ENCODE measurements around the gene SAA4. TPM values are rescaled to one million over a fixed set of nuclear protein-coding genes. Genes with fewer than 3 reads are reported as not detected.

The SAA4 gene
- polyA plus RNA-seq, 1 donor (not counting 4 experiments of a cell fraction or from before 2014, with no cell fraction given), result not detected

GRCh38 chr11:18239655-18240054 lies 3.1 kb upstream of the SAA4 start:
- no peak for FAIRE-seq
- H3K36me3 ChIP-seq (ENCODE audit: control insufficient read depth in 2 of 2, extremely low read depth in 1 of 2, insufficient read depth in 2 of 2, low read length in 2 of 2), result no peaks in the 10 kb centered on the region
- H3K79me2 ChIP-seq (ENCODE audit: control insufficient read depth, insufficient read depth, low read length), result no peaks in the 10 kb centered on the region
- TF ChIP-seq CTCF (optimal IDR thresholded peaks at IDR 0.05 in 1 of 3, IDR thresholded peaks at IDR 0.05 in 1 of 3, conservative IDR thresholded peaks at IDR 0.05 in 1 of 3; ENCODE audit: extremely low read depth in 1 of 3, insufficient read depth in 2 of 3, low read length in 3 of 3), result no peak
- TF ChIP-seq EZH2 (IDR thresholded peaks at IDR 0.05; ENCODE audit: low read length), result no peak
- no peaks in the 10 kb centered on the region for H3K9me1 ChIP-seq (ENCODE audit: control insufficient read depth, extremely low read depth, insufficient read depth, low read length)
- H4K20me1 ChIP-seq (ENCODE audit: control insufficient read depth, extremely low read depth, insufficient read depth, low read length), result no peaks in the 10 kb centered on the region
- H3K4me1 ChIP-seq (ENCODE audit: control insufficient read depth, extremely low read depth, insufficient read depth, low read length), result no peaks in the 10 kb centered on the region
- H3K27me3 ChIP-seq (ENCODE audit: control insufficient read depth, extremely low read depth, insufficient read depth, low read length), result peaks cover 5% of the 10 kb centered on the region
- H3K4me3 ChIP-seq (ENCODE audit: control insufficient read depth in 2 of 3, extremely low read depth in 1 of 3, insufficient read depth in 2 of 3, low read depth in 1 of 3, low read length in 3 of 3), result no peak overlapping the region
- H3K4me2 ChIP-seq (ENCODE audit: control insufficient read depth, extremely low read depth, insufficient read depth, low read depth, low read length), result no peak overlapping the region
- H3K27ac ChIP-seq (ENCODE audit: control insufficient read depth, insufficient read depth, low read length), result no peak overlapping the region
- dilution Hi-C loops (cut with MboI; ENCODE audit: extremely low pct_ligation_motif_present, low sequenced_read_pairs), result no loop called here
- no peak for DNase-seq (ENCODE audit: low read depth, low spot score)
- H3K9me3 ChIP-seq (ENCODE audit: control insufficient read depth, low read depth, low read length), result no peaks in the 10 kb centered on the region
- H2AFZ ChIP-seq (ENCODE audit: control insufficient read depth, low read length), result no peak overlapping the region
- no peak overlapping the region for H3K9ac ChIP-seq (ENCODE audit: control insufficient read depth, extremely low read depth, insufficient read depth, low read length)

GRCh38 chr11:18235394-18236334 lies 938 bp downstream of the SAA4 start:
- no peak overlapping the region for H3K9ac ChIP-seq (ENCODE audit: control insufficient read depth, extremely low read depth, insufficient read depth, low read length)
- TF ChIP-seq EZH2 (IDR thresholded peaks at IDR 0.05; ENCODE audit: low read length), result no peak
- TF ChIP-seq CTCF (optimal IDR thresholded peaks at IDR 0.05 in 1 of 3, IDR thresholded peaks at IDR 0.05 in 1 of 3, conservative IDR thresholded peaks at IDR 0.05 in 1 of 3; ENCODE audit: extremely low read depth in 1 of 3, insufficient read depth in 2 of 3, low read length in 3 of 3), result no peak
- H4K20me1 ChIP-seq (ENCODE audit: control insufficient read depth, extremely low read depth, insufficient read depth, low read length), result no peaks in the 10 kb centered on the region
- H3K4me2 ChIP-seq (ENCODE audit: control insufficient read depth, extremely low read depth, insufficient read depth, low read depth, low read length), result no peak overlapping the region
- dilution Hi-C loops (cut with MboI; ENCODE audit: extremely low pct_ligation_motif_present, low sequenced_read_pairs), result no loop called here
- peaks cover 5% of the 10 kb centered on the region for H3K27me3 ChIP-seq (ENCODE audit: control insufficient read depth, extremely low read depth, insufficient read depth, low read length)
- H3K4me3 ChIP-seq (ENCODE audit: control insufficient read depth in 2 of 3, extremely low read depth in 1 of 3, insufficient read depth in 2 of 3, low read depth in 1 of 3, low read length in 3 of 3), result no peak overlapping the region
- H2AFZ ChIP-seq (ENCODE audit: control insufficient read depth, low read length), result no peak overlapping the region
- H3K27ac ChIP-seq (ENCODE audit: control insufficient read depth, insufficient read depth, low read length), result no peak overlapping the region
- H3K36me3 ChIP-seq (ENCODE audit: control insufficient read depth in 2 of 2, extremely low read depth in 1 of 2, insufficient read depth in 2 of 2, low read length in 2 of 2), result no peaks in the 10 kb centered on the region
- no peaks in the 10 kb centered on the region for H3K9me3 ChIP-seq (ENCODE audit: control insufficient read depth, low read depth, low read length)
- FAIRE-seq, result no peak
- DNase-seq (ENCODE audit: low read depth, low spot score), result no peak
- H3K79me2 ChIP-seq (ENCODE audit: control insufficient read depth, insufficient read depth, low read length), result no peaks in the 10 kb centered on the region
- H3K9me1 ChIP-seq (ENCODE audit: control insufficient read depth, extremely low read depth, insufficient read depth, low read length), result no peaks in the 10 kb centered on the region
- no peaks in the 10 kb centered on the region for H3K4me1 ChIP-seq (ENCODE audit: control insufficient read depth, extremely low read depth, insufficient read depth, low read length)
